Activated CD4-positive, alpha-beta T cell treated with anti-CD3 and anti-CD28 coated beads, Interleukin-2, amount 50 U/mL, for 16 hours (primary cell): ENCODE measurements around the gene TOR2A.

Experiments used
- DNase-seq: peaks from one replicate; pipeline ENCODE4 v3.0.0-alpha.2; 2020

TOR2A gene

GRCh38 chr9:127715470-127716337, 19.4 kb downstream of the TOR2A start, which contains the start of the genes PTRH1 and TTC16:
PTRH1 (minus strand) TSS chr9:127715663; CDS start chr9:127715639, 24 bp downstream.
TTC16 (plus strand) TSS chr9:127716079; CDS start chr9:127716146, 67 bp downstream.
- peak; percentile 96 for DNase-seq

GRCh38 chr9:127714951-127715469, 20.1 kb downstream of the TOR2A start:
- DNase-seq, result no peak

DNA sequence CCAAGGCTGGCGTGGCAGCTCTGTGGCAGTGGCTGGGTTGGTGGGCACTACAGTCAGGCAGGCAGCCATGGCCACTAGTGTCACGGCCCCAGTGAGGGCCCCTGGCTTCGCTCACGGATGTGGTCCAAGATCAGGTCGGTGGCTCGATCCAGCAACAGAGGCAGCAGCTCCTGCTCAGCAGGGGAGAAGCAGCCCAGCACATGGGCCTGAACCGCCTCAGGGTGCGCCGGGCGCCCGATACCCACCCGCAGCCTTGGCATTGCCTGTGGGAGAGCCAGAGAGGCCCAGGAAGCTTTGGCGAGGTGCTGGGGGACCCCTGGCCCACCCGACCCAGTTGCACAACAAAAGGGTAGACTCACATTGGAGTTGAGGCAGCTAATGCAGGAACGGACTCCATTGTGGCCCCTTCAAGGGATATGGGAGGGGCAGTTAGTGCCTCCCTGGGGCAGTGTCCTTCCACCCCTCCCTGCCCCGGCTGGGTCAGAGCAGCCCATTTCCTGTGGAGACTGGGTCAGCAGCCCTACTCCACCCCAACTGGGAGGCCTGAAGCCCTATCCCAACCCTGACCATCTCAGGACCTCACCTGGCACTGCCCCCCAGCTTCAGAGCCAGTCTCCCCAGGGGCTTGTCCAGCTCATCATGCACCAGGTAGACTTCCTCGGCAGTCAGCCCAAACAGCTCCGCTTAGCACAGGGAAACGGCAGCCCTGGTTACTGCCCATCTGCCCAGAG, 20.9 kb downstream of the TOR2A start:
- no peak for DNase-seq

GRCh38 chr9:127712867-127713266, 22.2 kb downstream of the TOR2A start:
- DNase-seq, result no peak

DNA sequence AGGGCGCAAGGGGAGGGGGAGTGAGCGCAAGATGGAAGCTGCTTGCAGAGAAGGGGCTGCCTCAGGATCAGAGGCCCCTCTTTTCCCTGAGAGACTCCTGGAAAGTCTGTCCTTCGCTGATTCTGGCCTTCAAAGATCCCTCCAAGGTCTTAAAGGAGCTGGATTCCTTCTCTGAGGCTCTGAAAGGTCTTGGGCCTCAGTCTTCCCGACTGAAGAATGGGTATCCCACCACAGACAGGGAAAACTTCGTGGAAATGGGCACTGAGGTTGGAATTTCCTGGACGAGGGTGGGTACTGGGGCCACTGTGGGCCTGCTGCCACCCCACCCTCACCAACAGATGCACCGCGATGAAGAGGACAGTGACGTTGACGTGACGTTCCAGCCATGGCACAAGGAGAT, 22.7 kb downstream of the TOR2A start:
- no peak for DNase-seq

- DNase-seq, result no peak
Observed at GRCh38 chr9:127711831-127712274, 23.2 kb downstream of the TOR2A start.

DNA sequence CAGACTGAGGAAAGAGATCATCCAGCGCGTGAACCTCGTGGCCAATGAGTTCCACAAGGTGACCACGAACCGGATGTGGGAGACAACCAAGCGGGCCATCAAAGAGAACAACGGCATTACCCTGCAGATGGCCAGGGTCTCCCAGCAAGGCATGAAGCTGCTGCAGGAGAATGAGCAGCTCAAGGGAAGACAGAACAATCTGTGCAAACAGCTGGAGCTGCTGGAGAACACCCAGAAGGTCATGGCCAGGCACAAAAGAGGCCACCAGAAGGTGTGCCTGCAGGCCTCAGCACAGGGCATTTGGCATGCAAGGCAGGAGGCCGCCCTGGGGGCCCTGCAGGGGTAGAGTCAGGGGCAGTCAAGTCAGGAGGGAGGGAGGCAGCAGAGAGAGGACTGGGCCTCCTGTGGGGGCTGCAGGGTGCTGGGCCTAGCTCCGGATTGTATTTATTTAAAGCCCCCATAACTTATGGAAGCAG, 23.8 kb downstream of the TOR2A start:
- peak; percentile 20 for DNase-seq

DNA sequence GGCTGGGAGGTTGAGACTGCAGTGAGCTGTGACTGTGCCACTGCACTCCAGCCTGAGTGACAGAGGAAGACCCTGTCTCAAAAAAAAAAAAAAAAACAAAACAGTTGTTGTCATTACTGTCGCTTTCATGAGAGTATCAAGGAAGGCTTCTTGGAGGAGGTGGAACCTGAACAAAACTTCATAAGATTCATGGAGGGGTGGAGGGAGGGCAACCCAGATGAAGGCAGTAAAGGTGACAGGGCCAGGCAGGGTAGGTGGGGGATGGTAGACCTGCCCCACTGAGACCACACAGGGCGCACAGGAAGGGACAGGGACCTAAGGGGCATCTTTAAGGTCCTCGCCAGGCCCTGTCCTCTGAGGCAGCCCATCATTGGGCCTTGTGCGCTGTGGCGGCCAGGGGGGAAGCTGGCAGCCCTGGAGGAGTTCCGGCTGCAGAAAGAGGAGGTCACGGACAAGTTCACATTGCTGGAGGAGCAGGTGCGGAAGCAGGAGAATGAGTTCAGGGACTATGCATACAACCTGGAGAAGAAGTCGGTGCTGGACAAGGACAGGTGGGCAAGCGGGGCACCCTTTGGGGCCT, 24.8 kb downstream of the TOR2A start:
- no peak for DNase-seq

- DNase-seq, result no peak
Observed at GRCh38 chr9:127708952-127709587, 26.0 kb downstream of the TOR2A start.

DNA sequence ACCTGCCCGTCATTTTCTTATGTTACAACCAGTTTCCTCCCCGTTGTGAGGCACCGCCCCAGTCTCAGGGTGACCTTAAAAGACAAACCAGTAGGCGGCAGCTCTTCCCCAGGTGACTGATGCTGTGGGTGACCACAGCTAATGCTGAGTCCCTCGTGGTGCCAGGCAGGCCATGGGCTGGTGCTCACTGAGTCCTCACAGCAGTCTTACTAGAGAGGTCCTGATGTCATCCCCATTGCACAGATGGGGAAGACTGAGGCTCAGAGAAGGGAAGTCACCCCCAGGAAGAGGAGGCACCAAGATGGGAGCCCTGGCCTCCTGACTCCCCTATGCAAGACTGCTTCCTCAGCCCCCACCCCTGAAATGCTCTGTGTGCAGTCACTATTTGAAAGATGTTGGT, 27.3 kb downstream of the TOR2A start:
- peak; percentile 35 for DNase-seq

DNA sequence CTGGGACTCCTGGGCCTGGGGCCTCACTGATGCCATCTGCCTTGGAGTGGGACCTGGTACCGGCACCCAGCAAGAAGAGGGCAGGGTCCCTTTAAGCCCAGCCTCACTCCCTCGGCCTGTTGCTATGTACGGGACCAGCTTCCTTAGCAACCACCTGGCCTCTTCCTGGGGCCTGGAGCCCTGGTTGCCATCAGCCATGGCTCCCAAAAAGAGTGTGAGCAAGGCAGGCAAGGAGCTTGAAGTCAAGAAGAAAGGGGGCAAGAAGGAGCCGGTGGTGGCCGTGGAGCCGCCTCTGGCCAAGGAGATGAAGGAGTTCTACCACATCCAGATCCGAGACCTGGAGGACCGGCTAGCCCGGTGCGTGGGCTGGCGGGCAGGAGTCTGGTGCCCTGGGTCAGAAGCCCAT, 28.3 kb downstream of the TOR2A start, which contains the start of gene CFAP157:
Gene CFAP157 (plus strand): TSS at position 153 of the 406 bp plus-strand sequence. CDS start 44 bp downstream, at position 197.
- DNase-seq, result no peak

GRCh38 chr9:127705577-127706379, 29.3 kb downstream of the TOR2A start:
- no peak for DNase-seq

DNA sequence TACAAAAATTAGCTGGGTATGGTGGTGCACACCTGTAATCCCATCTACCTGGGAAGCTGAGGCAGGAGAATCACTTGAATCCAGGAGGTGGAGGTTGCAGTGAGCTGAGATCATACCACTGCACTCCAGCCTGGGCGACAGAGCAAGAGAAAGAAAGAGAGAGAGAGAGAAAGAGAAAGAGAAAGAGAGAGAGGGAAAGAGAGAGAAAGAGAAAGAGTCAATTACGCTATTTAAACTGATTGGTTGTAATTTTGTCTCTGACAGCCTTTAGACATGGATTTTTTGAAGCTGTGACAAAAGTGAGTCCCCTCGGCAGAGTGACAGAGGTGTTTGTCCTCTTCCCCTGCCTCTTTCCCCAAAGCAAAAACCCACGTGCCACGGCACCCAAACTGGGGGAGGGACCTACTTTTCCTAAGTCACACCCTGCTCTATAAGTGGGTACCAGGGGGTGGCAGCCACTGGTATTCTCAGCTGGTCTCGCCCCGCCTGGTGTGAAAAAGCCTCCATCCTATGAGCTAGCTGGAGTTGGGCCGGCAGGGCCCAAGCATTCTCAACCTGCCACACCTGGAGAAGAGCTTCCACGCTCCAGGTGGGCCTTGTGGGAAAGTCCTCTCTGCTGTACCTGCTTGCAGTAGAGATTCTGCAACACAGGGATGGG, 31.7 kb downstream of the TOR2A start:
- no peak for DNase-seq

DNA sequence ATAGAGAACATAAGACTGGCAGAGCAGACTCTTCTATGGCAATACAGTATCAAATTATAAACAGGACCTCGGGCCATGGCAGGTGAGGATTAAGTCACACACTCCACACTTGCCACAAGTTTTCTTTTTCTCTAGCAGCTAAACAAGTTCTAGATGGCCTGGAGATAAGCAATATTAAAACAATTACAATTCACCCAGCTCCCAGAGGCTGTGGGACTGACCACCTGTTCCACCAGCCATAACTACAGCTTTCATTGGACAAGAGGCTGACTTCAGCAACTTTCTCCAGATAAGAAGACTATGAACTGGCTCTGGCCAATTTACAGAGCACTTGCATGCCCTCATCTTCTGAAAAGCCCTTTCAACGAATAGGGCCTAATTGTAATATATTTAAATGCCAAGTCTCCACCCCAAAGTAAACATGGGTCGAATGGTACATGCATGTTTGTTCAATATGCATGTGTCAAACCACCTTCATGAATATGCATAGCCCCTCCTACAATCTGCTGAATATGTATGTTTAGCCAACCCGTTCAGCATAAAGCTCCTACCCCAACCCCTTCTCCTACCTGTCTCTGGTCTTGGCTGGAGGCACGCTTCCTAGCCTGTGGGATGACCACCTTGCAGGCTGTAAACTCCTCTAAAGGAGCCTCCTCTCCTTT, 34.4 kb downstream of the TOR2A start:
- no peak for DNase-seq

DNA sequence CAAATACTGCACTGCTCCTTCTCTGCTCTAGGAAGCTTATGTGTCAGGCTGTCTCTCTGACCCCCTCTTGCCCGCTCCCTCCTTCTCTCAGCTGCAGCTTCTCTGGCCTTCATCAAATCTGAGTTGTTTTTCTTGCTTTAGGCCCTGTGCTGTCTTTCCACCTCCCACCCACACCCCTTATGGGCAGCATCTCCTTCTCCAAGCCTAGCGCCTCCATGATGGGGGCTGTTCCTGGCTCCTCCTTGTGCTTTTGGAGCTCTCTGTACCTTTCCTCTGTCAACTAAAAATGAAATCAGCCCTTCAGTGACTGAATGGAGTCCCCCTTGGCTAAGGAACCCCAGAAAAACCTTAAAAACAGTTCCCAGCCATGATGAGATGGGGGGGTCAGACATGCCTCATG, 35.0 kb downstream of the TOR2A start:
- no peak for DNase-seq

- peak; percentile 93 for DNase-seq
Observed at GRCh38 chr9:127698985-127699670, 36.0 kb downstream of the TOR2A start.

DNA sequence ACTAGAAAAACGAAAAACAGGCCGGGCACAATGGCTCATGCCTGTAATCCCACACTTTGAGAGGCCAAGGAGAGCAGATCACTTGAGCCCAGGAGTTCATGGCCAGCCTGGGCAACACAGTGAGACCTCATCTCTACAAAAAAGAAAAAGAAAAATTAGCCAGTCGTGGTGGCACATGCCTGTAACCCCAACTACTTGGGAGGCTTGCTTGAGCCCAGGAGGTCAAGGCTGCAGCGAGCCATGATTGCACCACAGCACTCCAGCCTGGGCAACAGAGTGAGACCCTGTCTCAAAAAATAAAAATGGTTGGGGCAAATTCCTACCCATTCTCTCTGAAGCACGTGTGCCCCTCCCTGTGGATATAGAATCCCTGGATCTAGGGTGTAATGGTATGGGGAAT, 36.7 kb downstream of the TOR2A start:
- no peak for DNase-seq

DNA sequence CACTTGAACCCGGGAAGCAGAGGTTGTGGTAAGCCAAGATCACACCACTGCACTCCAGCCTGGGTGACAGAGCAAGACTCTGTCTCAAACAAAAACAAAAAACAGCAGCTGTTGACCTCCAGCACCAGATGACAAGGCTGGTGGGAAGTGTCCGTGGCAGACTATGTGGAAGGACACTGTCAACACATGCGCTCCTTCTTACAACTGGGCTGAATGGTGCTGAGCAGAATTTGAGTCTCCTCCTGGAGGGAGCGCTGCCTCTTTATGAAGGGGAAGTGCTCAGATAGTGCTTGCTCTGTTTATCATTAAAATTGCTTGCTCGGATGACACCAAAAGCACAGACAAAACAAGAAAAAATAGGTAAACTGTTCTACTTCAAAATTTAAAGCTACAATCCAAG, 37.5 kb downstream of the TOR2A start:
- no peak for DNase-seq

DNA sequence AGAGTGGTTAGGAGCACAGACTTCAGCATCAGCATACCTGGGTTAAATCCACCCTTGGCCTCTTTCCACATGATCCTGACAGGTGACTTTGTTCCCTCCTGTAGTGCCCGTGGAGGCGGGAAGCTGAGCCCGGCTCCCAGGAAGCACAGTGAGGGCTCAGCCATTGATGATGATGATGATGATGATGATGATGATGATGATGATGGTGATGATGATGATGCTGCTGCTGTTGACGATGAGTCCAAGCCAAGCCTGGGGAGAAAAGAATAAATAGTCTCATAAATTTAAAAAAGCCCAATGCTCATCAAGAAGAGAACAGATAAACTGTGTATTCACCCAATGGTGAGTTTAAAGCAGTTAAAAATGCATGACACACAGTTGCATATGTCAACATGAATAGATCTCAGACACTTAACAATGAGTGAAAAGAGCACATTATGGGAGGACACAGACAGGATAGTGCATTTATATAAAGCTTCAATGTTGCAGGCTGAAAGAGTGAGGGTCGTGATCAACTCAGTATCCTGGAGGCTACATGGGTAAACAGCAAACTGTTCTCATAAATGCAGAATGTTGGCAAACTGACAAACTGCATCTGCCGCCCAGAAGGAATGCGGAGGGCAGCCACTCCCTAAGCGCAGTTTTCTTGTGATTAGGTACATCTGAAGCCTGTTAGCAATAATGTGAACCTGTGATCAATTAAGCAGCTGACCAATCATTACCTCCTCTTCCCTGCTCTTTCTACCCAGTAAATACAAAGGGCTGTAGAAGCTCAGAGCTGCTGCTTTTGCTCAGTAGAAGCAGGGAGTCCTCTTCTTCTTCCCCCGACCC, 40.0 kb downstream of the TOR2A start:
- no peak for DNase-seq
